Stimulated activated CD4-positive, alpha-beta T cell treated with anti-CD3 and anti-CD28 coated beads, Interleukin-2, amount 100 ng/mL, for 48 hours (primary cell): ENCODE measurements around the gene PDE3B.
"Not testable (repeated sequence)": the region's sequence is repeated elsewhere in the genome, so short reads cannot be mapped to it uniquely, and the experiment has no call there.

ENCODE experiments used
- DNase-seq, 2 donors: peaks; one replicate each; pipeline ENCODE4 v3.0.0-alpha.2; 2020

Gene PDE3B

DNA sequence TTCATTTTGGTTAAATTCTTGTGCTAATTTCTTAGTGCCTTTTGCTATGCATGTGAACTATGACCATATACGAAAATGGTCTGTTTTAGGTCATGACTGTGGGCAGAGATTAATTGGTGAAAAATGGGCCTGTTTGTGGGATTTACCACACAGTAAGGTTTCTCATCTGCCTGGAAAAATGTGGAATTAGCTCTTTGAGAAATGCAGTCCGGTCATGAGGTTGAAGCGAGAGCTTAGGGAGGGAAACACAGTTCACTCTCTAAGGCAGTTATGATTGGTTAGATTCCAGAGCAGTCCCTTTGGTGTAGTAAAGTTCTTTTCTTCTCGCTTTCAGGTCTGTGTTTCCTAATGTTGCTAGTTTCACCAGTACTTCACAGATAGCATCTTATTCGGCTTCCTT, 1.2 kb upstream of the PDE3B start:
- no peak for DNase-seq

DNA sequence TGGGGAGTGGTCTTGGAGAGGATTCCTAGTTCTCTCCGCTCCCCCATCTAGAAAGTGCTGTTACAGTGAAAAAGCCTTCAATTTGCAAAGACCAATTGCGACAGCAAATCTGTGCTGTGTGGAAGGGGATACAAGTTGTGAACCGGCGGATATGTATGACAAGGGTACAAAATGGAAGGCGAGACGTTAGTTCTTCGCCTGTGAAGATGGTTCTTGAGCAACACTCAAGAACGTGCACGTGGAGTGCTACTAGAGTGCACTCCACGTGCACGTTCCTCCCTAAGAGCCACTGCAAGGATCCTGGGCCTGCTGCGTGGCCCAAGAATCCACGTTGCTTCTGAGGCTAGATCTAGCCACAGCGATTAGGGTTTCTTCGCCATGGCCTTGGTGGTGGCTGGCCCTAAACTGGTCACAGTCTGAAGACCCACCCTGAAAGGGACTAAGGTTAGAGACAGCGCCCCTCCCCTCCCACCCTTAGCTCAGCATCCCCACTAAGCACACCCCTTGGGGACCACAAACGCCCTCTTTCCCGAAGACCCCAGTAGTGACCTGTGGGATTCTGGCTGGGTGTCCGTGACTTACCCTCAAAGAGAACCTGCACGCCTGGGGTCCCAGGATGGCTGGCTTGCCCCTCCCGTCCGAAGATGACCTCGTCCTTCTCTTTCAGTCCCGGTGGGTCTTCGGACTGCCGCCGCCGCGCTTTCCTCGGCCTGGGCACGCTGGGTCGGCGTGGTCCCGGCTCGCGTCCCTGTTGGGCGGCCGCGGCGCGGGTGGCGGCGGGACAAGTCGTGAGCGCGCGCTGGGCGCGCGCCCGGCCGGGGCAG, 519 bp upstream of the PDE3B start:
- peak in 1 of 2 donors; percentile 71 for DNase-seq

DNA sequence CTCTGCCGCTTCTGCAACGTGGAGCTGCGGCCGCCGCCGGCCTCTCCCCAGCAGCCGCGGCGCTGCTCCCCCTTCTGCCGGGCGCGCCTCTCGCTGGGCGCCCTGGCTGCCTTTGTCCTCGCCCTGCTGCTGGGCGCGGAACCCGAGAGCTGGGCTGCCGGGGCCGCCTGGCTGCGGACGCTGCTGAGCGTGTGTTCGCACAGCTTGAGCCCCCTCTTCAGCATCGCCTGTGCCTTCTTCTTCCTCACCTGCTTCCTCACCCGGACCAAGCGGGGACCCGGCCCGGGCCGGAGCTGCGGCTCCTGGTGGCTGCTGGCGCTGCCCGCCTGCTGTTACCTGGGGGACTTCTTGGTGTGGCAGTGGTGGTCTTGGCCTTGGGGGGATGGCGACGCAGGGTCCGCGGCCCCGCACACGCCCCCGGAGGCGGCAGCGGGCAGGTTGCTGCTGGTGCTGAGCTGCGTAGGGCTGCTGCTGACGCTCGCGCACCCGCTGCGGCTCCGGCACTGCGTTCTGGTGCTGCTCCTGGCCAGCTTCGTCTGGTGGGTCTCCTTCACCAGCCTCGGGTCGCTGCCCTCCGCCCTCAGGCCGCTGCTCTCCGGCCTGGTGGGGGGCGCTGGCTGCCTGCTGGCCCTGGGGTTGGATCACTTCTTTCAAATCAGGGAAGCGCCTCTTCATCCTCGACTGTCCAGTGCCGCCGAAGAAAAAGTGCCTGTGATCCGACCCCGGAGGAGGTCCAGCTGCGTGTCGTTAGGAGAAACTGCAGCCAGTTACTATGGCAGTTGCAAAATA, 816 bp downstream of the PDE3B start:
- DNase-seq, result peak; percentile 25 to 34

GRCh38 chr11:14645015-14645912, 1.7 kb downstream of the PDE3B start:
- DNase-seq, result peak in 1 of 2 donors; percentile 20

- no peak for DNase-seq
These were observed 2.6 kb downstream of the PDE3B start for GRCh38 chr11:14645985-14646900.

DNA sequence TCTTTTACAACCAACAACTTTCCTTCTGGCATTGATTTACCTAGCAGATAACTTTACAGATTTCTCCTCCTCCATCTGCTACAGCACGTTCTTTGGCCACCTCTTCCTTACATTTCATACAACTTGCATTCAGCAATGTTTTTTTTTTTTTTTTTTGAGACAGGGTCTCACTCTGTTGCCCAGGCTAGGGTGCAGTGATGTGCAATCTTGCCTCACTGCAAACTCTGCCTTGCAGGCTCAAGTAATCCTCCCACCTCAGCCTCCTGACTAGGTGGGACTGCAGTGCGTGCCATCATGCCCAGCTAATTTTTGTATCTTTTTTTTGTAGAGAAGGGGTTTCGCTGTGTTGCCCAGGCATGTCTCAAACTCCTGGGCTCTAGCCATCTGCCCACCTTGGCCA, 6.5 kb downstream of the PDE3B start:
- no peak for DNase-seq

DNA sequence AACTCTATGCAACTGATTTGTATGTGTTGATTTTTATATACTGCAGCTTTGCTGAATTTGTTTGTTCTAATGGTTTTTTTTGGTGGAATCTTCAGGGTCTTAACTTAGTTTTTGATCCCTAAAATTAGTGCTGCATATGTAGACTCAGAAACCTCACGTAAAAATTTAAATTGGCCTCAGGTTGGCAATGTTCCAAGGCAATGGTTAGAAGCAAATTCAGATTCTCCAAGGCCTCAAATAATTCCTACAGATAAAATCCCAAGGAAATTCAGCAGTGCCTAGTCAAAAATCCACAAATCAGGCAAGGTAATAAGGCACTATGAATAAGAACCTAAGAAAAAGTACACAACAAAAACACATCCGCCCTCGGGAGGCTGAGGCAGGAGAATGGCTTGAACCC, 9.5 kb downstream of the PDE3B start:
- DNase-seq, result no peak

DNA sequence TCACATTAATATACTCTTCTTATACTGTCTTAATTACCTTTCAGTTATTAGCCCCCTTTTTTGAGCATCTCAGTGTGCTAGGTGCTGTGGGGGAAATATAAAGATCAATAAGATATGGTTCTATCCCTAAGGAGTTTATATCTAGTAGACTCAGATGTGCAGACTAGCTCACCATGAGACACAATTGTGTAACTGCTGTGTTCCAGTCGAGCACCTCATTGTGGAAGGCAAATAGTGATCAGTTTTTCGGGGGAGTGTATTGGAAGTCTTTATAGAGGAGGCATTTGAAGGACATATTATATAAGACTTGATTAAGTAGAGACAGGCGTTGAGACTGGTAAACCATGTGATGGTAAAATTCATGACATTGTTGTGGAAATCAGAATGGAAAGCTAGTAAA, 11.8 kb downstream of the PDE3B start:
- DNase-seq, result no peak

DNA sequence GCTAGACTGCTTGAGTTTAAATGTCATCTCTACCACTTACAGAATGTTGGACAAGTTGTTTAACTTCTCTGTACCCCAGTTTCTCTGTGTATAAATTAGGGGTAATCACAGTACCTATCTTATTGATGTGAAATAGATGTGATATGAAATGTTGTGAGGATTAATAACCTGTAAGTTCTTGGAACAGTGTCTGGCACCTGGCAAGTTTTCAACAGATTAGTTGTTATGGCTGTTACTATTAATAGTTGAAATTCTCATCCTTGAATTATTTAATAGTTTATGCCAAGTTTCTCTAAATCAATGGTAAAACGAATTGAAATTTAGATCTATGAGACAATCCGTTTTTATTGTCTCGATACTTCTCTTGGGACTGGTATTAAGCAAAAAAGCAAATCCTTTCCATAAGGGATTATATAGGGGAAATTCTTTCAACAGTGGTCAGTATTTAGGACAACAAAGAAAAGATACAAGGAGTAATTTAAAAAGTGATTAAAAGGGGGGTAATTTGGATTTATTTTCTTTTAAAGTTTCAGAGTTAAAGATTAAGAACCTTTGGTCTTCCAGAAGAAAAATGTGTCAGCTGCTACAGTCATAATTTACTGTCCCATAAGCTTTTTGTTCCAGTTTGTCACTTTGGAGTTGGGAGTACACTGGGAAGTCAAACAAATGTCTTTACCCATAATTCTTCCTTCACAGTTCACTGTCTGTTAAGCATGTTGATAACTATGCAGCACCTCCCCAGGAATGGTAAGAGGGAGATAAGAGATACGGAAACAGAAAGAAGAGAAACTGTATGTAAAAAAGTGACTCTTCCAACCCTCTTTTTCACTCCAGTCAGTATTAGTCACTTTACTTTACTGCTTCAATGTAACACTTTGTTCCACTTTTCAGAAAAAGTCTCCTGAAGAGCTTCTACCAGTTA, 13.2 kb downstream of the PDE3B start:
- DNase-seq, result no peak

DNA sequence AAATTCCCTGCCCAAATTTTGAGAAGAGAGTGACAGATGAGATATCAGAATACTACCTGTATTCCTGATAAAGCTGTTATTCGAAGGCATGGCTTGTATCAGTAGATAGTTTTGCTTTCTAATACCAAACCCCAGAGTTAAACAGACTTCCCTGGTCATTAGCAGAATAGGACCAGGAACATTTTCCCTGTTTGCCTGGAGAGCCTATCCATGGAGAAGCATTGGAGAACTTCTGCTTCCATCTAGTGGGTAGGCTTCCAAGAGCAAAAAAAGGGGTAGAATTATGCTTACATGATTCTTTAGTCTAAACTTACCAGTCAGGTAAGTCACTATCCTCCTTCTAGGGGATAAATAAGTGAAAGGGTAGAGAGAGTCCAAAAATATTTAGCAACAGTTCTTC, 14.2 kb downstream of the PDE3B start:
- DNase-seq, result no peak

DNA sequence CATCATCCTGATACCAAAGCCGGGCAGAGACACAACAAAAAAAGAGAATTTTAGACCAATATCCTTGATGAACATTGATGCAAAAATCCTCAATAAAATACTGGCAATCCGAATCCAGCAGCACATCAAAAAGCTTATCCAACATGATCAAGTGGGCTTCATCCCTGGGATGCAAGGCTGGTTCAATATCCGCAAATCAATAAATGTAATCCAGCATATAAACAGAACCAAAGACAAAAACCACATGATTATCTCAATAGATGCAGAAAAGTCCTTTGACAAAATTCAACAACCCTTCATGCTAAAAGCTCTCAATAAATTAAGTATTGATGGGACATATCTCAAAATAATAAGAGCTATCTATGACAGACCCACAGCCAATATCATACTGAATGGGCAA, 21.3 kb downstream of the PDE3B start:
- DNase-seq, result not testable (repeated sequence)

GRCh38 chr11:14667329-14667728, 23.7 kb downstream of the PDE3B start:
- DNase-seq, result not testable (repeated sequence)

- DNase-seq, result no peak
These were observed 25.2 kb downstream of the PDE3B start for GRCh38 chr11:14668731-14669301.

GRCh38 chr11:14669499-14669898, 25.9 kb downstream of the PDE3B start:
- no peak for DNase-seq

DNA sequence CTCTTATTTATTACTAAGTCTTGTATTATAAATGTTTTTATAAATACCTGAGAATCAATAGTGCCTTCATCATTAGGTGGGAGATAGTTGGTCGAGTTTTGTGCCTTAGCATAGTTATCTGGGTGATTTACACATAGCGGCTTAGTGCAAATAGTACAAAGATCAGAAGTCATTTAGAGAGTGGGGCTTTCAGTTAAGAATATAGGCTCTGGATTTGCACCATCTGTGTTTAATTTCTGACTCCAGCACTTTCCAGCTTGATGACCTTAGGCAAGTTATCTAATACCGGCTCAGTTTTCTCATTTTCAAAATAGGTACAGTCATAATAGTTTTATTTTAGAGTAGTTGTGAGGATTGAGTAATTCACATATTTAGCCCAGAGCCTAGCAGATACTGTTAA, 26.4 kb downstream of the PDE3B start:
- DNase-seq, result no peak

- no peak for DNase-seq
These were observed 29.0 kb downstream of the PDE3B start for GRCh38 chr11:14672635-14673034.

DNA sequence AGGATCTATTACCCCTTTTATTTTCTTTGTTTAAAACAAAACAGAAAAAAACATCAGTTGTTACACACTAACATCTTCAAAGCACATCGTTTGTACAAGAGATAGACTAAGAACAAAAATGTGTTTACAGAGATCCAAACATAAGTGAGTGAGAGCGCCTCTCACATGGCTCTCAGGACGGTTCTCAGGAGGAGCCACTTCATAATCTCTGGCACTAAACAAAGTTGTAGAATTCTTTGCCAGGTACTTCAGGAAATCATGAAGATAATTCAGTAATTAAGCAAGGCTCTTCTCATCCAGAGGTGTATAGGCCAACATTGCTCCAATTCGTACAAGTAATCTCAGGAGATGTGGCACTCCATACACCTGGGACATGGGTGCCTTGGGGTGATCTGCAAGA, 29.8 kb downstream of the PDE3B start:
- DNase-seq, result no peak

DNA sequence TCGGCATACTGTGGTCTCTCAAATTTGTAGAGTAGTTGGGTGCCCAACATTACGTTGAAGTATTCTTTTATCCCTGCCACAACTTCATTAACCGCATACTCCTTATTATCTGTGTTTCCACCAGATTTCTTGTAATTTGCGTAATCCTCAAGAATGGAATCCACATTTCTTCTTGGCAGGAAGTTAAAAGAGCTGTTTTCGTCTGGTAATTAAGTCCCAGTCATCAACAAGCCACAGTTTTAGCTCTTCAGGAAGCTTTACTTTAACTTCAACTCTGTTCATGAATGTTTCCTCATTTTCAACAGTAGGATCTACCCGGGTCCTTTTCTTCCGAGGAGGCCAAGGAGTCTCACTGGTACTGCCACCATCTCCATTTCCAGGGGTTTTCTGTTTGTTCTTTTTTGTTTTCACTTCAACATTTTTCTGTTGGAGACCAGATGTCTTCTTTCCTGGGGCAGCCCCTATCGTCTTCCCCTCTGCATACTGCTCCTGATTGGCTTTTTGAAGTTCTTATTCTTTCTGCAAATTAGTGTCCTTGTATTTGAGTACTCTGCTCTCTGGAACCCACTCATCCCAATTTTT, 30.3 kb downstream of the PDE3B start:
- DNase-seq, result no peak

- no peak for DNase-seq
These were observed 32.5 kb downstream of the PDE3B start for GRCh38 chr11:14676068-14676467.

DNA sequence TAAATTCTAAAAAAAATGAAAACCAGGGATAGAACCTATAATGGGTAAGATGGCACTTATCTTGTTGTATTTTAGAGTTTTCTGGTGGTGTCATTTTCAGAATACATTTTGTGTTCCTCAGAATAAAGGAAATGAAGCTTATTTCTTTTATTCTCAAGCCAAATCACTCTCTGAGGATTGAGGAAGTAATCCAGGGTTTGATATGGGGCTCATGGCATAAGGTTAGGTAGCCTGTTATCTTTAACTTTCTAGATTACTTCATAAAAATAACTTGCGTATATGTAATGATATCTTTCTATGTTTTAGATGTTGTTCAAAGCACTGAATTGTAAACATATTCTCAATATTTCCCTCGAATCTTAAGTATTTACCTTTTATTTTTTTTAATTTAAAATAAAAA, 33.5 kb downstream of the PDE3B start:
- DNase-seq, result no peak
